Coronary artery (tissue), 2 donors: ENCODE results near the gene EEF1A2.

Experiments used
- DNase-seq: peaks from one replicate; pipeline ENCODE4 v3.0.0-alpha.2; 2017; ENCODE audit warnings: low spot score
- H3K27ac ChIP-seq, 2 donors: fragments of 200-600 bp; sonication (generic); one replicate each; pipeline ENCODE4 v1.5.1; 2016 to 2019
- H3K4me3 ChIP-seq: fragments of 200-600 bp; sonication (generic); 2 replicates; pipeline ENCODE4 v1.5.1; 2016; ENCODE audit warnings: mild to moderate bottlenecking, moderate library complexity
- CTCF ChIP-seq: fragments of 200-600 bp; sonication (generic); IDR thresholded peaks from one replicate; pipeline ENCODE4 v1.5.1; 2019; ENCODE audit warnings: antibody characterized with exemption

EEF1A2 gene

DNA sequence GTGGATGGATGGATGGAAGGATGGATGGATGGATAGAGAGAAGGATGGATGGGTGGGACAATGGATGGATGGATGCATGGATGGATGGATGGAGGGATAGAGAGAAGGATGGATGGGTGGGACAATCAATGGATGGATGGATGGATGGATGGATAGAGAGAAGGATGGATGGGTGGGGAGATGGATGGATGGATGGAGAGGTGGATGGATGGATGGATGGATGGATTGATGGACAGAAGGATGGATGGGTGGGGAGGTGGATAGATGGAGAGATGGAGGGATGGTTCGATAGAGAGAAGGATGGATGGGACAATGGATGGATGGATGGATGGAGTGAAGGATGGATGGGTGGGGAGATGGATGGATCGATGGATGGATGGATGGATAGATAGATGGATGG is 6.4 kb downstream of the EEF1A2 start:
- H3K27ac ChIP-seq = no peak overlapping the region
- H3K4me3 ChIP-seq = no peak overlapping the region
- TF ChIP-seq CTCF = no peak
- no peak for DNase-seq

DNA sequence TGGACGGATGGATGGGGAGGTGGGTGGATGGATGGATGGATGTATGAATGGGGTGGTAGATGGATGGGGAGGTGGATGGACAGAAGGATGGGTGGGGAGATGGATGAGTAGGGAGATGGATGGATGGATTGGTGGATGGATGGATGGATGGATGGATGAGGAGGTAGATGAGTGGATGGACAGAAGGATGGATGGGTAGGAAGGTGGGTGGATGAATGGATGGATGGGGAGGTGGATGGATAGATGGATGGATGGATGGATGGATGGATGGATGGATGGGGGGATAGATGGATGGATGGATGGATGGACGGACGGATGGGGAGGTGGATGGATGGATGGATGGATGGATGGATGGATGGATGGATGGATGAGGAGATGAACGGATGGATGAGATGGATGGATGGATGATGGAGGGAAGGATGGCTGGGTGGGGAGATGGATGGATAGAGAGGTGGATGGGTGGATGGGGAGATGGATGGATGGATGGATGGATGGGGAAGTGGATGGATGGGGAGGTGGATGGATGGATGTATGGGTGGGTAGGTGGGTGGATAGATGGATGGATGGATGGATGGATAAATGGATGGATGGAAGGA is 7.2 kb downstream of the EEF1A2 start:
- TF ChIP-seq CTCF = no peak
- Histone ChIP-seq H3K4me3 (no peak overlapping the region), H3K27ac (no peak overlapping the region)
- DNase-seq = no peak

- no peak for TF ChIP-seq CTCF
- Histone ChIP-seq H3K27ac (no peak overlapping the region), H3K4me3 (no peak overlapping the region)
- no peak for DNase-seq
These were observed 7.8 kb downstream of the EEF1A2 start for GRCh38 chr20:63491078-63491477.

DNA sequence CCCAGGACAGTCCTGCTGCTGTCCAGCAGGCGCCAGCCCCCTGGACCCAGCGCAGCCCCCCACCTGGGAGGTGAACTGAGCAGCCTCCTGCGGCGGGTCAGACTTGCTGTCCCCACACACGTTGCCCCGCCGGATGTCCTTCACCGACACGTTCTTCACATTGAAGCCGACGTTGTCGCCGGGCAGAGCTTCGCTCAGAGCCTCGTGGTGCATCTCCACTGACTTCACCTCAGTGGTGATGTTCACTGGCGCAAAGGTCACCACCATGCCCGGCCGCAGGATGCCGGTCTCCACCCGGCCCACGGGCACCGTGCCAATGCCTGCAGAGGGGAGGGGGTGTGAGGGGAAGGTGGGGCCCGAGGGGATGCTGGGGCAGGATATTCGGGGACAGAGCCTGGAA is 8.5 kb downstream of the EEF1A2 start:
- Histone ChIP-seq H3K4me3 (no peak overlapping the region), H3K27ac (no peak overlapping the region)
- no peak for TF ChIP-seq CTCF
- DNase-seq = no peak

GRCh38 chr20:63488315-63489251 is 10.3 kb downstream of the EEF1A2 start:
- no peak for DNase-seq
- no peak for TF ChIP-seq CTCF

DNA sequence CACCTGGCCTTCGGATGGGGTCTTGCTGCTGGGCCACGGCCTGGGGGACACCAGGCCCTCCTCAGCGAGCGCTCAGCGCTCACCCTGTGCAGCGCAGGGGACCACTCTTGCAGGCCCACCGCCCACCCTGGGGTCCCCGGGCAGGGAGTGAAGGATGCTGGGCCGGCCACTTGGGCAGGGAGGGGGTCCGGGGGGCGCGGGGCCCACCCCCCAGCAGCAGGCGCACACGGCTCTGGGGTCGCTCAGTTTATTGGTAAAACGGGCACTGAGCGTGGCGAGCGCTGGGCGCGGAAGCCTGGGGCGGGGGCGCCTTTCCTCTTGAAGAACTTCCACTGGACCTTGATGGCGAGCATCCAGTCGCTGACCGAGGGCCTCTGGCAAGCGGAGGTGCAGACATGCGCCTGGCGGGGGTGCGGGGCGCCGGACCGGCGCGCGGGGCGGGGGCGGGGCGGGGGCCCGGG is 11.1 kb downstream of the EEF1A2 start:
- TF ChIP-seq CTCF = no peak
- H3K27ac ChIP-seq = no peak overlapping the region
- DNase-seq = no peak
- H3K4me3 ChIP-seq = no peak overlapping the region

More at GRCh38 chr20:63488315-63489251, 10.3 kb downstream of the EEF1A2 start:
- H3K27ac ChIP-seq = no peak overlapping the region
- H3K4me3 ChIP-seq = no peak overlapping the region
